Skeletal muscle tissue (tissue), 4 donors: ENCODE results near the gene FLG. TPM values are rescaled to one million over a fixed set of nuclear protein-coding genes. Genes with fewer than 3 reads are reported as not detected.
"Not testable (repeated sequence)": the region's sequence is repeated elsewhere in the genome, so short reads cannot be mapped to it uniquely, and the experiment has no call there.

Source experiments
- H3K27ac ChIP-seq: one replicate; pipeline ENCODE4 v1.7.0; 2013; ENCODE audit warnings: mild to moderate bottlenecking, low read depth, low read length, inconsistent platforms
- H3K27me3 ChIP-seq, 3 donors: one replicate each; pipeline ENCODE4 v1.7.0; 2013; ENCODE audit warnings: low read length in 3 of 3; ENCODE audit not compliant: control insufficient read depth in 3 of 3, insufficient read depth in 3 of 3
- H3K36me3 ChIP-seq, 3 donors: one replicate each; pipeline ENCODE4 v1.7.0; 2013; ENCODE audit warnings: low read length in 3 of 3; ENCODE audit not compliant: control insufficient read depth in 3 of 3, insufficient read depth in 3 of 3
- H3K4me1 ChIP-seq, 3 donors: one replicate each; pipeline ENCODE4 v1.7.0; 2013; ENCODE audit warnings: low read length in 3 of 3, mild to moderate bottlenecking in 3 of 3; ENCODE audit not compliant: control insufficient read depth in 3 of 3, insufficient read depth in 3 of 3
- H3K4me3 ChIP-seq, 3 donors: one replicate each; pipeline ENCODE4 v1.7.0; 2013; ENCODE audit warnings: low read length in 3 of 3
- H3K9ac ChIP-seq, 3 donors: one replicate each; pipeline ENCODE4 v1.7.0; 2013; ENCODE audit warnings: low read length in 3 of 3, mild to moderate bottlenecking in 3 of 3, moderate library complexity in 2 of 3, low read depth in 1 of 3
- H3K9me3 ChIP-seq, 3 donors: one replicate each; pipeline ENCODE4 v1.7.0; 2013; ENCODE audit warnings: low read length in 3 of 3; ENCODE audit not compliant: control insufficient read depth in 3 of 3
- total RNA-seq: library from RNA; depleted of rRNA; stranded (reverse); fragments of >200 nt; gene quantifications from one replicate; pipeline ENCODE4 v1.2.3, GENCODE V29; 2014
- donor health status: Osteomylitis.

The FLG gene
- total RNA-seq, 1 donor from 2014 or later = under 0.01 TPM

GRCh38 chr1:152343006-152343405 lies 18.0 kb upstream of the FLG start:
- no peaks in the 10 kb centered on the region for H3K4me1 ChIP-seq
- H3K9ac ChIP-seq = no peak overlapping the region
- no peaks in the 10 kb centered on the region for H3K9me3 ChIP-seq
- no peaks in the 10 kb centered on the region for H3K36me3 ChIP-seq
- no peaks in the 10 kb centered on the region for H3K27me3 ChIP-seq
- H3K4me3 ChIP-seq = no peak overlapping the region
- no peak overlapping the region for H3K27ac ChIP-seq

DNA sequence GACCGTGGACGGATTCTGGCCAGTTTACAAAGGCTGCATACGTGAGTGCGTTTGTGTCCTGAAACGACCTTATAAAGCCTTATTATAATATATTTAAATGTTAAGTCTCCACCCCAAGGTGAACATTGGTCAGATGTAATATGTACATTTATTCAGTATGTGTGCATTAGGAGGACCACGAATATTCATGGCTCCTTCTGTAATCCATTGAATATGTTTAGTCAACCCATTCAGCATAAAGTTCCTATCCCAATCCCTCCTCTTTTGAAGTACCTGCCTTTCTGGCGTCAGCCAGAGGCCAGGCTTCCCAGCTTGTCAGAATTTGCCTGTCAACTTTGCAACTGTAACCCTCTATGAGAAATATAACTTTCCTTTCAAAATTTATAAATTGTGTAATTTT lies 10.4 kb upstream of the FLG start:
- H3K4me3 ChIP-seq = no peak overlapping the region
- H3K9me3 ChIP-seq = no peaks in the 10 kb centered on the region
- H3K9ac ChIP-seq = no peak overlapping the region
- H3K36me3 ChIP-seq = no peaks in the 10 kb centered on the region
- no peaks in the 10 kb centered on the region for H3K4me1 ChIP-seq
- H3K27ac ChIP-seq = no peak overlapping the region
- no peaks in the 10 kb centered on the region for H3K27me3 ChIP-seq

DNA sequence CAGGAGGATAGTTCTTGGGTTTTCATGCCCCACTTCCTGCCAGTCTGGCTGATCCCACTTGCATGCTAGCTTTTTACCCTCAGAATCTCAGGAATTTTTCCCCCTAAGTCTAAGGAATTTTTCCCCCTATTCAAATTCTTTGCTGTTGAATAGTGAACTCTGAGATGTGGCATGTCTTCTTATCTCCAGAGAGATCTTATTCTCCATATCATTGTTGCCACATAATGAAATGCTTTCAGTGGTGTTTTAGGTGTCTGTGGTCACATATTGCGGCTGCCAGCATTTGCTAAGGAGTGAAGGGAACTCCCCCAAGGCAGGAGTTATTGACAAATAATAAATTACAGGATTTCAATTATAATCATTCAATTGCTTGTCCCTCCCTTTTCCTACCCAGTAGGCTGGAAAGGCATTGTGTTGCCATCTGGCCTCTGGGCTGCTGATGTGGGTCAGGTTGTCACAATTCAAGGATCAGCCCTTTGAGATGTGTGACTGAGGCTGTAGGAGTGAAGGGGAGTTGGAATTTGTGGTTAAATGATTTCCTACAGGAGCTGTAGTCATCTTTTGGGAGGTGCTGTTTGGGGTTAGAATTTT lies 3.9 kb upstream of the FLG start:
- Histone ChIP-seq H3K27me3 (no peaks in the 10 kb centered on the region), H3K27ac (no peak overlapping the region), H3K9me3 (no peaks in the 10 kb centered on the region), H3K36me3 (no peaks in the 10 kb centered on the region), H3K4me3 (no peak overlapping the region), H3K9ac (no peak overlapping the region), H3K4me1 (no peaks in the 10 kb centered on the region)

- Histone ChIP-seq H3K4me3 (no peak overlapping the region), H3K27me3 (no peaks in the 10 kb centered on the region), H3K27ac (no peak overlapping the region), H3K4me1 (no peaks in the 10 kb centered on the region), H3K9me3 (peaks cover 0 to 2% (median 0%) of the 10 kb centered on the region in 3 donors), H3K36me3 (no peaks in the 10 kb centered on the region), H3K9ac (no peak overlapping the region)
These were observed 11.1 kb downstream of the FLG start for GRCh38 chr1:152313970-152314369.

GRCh38 chr1:152313319-152313801 lies 11.7 kb downstream of the FLG start:
- Histone ChIP-seq H3K27ac (no peak overlapping the region), H3K4me3 (no peak overlapping the region), H3K4me1 (no peaks in the 10 kb centered on the region), H3K27me3 (no peaks in the 10 kb centered on the region), H3K9ac (no peak overlapping the region), H3K9me3 (peaks cover 0 to 2% (median 0%) of the 10 kb centered on the region in 3 donors), H3K36me3 (no peaks in the 10 kb centered on the region)

DNA sequence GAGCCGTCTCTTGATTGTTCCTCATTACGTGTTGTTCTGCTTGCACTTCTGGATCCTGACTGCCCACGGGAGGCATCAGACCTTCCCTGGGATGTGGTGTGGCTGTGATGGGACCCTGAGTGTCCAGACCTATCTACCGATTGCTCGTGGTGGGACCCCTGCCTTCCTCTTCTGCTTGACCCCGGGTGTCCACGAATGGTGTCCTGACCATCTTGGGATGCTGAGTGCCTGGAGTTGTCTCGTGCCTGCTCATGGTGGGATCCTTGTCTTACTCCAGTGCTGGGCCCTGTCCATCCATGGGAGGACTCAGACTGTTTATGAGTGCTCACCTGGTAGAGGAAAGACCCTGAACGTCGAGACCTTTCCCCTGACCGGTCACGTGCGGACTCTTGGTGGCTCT lies 12.9 kb downstream of the FLG start:
- not testable (repeated sequence) for H3K36me3 ChIP-seq, H3K4me3 ChIP-seq, H3K4me1 ChIP-seq, H3K27ac ChIP-seq, H3K27me3 ChIP-seq, H3K9ac ChIP-seq, H3K9me3 ChIP-seq

DNA sequence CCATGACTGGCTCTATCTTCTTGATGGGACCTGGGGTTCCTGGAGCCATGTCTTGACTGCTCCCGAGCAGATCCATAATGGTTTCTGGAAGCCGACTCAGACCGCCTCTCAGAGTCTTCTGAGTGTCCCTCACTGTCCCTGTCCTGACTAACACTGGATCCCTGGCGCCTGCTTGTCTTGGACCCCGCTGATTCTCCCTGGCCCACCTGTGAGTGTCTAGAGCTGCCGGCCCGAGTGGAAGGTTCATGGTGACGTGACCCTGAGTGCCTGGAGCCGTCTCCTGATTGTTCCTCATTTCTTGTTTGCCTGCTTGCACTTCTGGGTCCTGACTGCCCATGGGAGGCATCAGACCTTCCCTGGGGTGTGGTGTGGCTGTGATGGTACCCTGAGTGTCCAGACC lies 15.1 kb downstream of the FLG start:
- no peaks in the 10 kb centered on the region for H3K4me1 ChIP-seq
- H3K4me3 ChIP-seq = no peak overlapping the region
- no peak overlapping the region for H3K9ac ChIP-seq
- no peaks in the 10 kb centered on the region for H3K36me3 ChIP-seq
- H3K9me3 ChIP-seq = peaks cover 0 to 2% (median 0%) of the 10 kb centered on the region in 3 donors
- no peak overlapping the region for H3K27ac ChIP-seq
- H3K27me3 ChIP-seq = no peaks in the 10 kb centered on the region

DNA sequence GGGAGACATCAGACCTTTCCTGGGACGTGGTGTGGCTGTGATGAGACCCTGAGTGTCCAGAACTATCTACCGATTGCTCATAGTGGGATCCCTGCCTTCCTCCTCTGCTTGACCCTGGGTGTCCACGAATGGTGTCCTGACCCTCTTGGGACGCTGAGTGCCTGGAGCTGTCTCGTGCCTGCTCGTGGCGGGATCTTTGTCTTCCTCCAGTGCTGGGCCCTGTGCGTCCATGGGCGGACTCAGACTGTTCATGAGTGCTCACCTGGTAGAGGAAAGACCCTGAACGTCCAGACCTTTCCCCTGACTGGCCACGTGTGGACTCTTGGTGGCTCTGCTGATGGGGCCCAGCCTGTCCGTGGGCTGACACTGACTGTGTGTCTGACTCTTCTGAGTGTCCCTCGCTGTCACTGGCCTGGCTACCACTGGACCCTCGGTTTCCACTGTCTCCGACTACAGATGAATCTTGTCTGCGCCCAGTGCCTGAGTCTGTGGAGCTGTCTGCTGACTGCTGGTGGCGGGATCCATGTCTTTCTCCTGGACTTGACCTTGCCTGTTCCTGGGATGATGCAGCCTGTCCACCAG lies 15.6 kb downstream of the FLG start:
- H3K9me3 ChIP-seq = not testable (repeated sequence)

GRCh38 chr1:152308758-152309157 lies 16.3 kb downstream of the FLG start:
- not testable (repeated sequence) for H3K27ac ChIP-seq, H3K27me3 ChIP-seq, H3K4me3 ChIP-seq, H3K9me3 ChIP-seq, H3K36me3 ChIP-seq, H3K9ac ChIP-seq, H3K4me1 ChIP-seq

More for the DNA sequence above, 15.6 kb downstream of the FLG start:
- not testable (repeated sequence) for H3K4me3 ChIP-seq, H3K36me3 ChIP-seq, H3K9ac ChIP-seq, H3K4me1 ChIP-seq, H3K27me3 ChIP-seq, H3K27ac ChIP-seq

- not testable (repeated sequence) for H3K9me3 ChIP-seq, H3K9ac ChIP-seq, H3K4me1 ChIP-seq, H3K36me3 ChIP-seq, H3K27me3 ChIP-seq, H3K4me3 ChIP-seq, H3K27ac ChIP-seq
These were observed 17.1 kb downstream of the FLG start for GRCh38 chr1:152307970-152308369.
